ENCODE measurements around the gene SIGLEC14.

GRCh38 chr19:51687791-51688670 lies 41.4 kb upstream of the SIGLEC14 start:
- TF ChIP-seq EZH2 (IDR thresholded peaks at IDR 0.05; ENCODE audit: borderline replicate concordance, low read depth, low read length, severe bottlenecking) (no peak), CTCF (IDR thresholded peaks at IDR 0.05; ENCODE audit: borderline replicate concordance, extremely low read depth, low read length, poor library complexity, severe bottlenecking) (no peak)

Data from DND-41 (cell line).